Measurements from ENCODE around the gene PPTC7. TPM values are rescaled to one million over a fixed set of nuclear protein-coding genes. Genes with fewer than 3 reads are reported as not detected.
"Not testable (repeated sequence)": the region's sequence is repeated elsewhere in the genome, so short reads cannot be mapped to it uniquely, and the experiment has no call there.

Gene PPTC7
- total and polyA plus RNA-seq, 2 of the 4 experiments (the other 2 are of a cell fraction): 4.1 to 6.8 TPM

- H2AFZ ChIP-seq (replicated peaks; ENCODE audit: low read length, poor library complexity); H3K56ac ChIP-seq (ENCODE audit: extremely low read depth, insufficient read depth, low read length); H2BK20ac ChIP-seq (ENCODE audit: low read depth, low read length); H3K14ac ChIP-seq (replicated peaks; ENCODE audit: low read depth, low read length); in situ Hi-C loops (cut with MboI; ENCODE audit: low sequenced_read_pairs); H4K5ac ChIP-seq (ENCODE audit: low read depth, low read length); H2AK5ac ChIP-seq (ENCODE audit: low read depth, low read length); BruUV-seq (replicated peaks); H4K8ac ChIP-seq (ENCODE audit: low read depth in 2 of 2, low read length in 2 of 2); H3K27me3 ChIP-seq (ENCODE audit: control insufficient read depth, insufficient read depth, low read length); DNase-seq; H2BK5ac ChIP-seq (ENCODE audit: low read depth, low read length, poor library complexity, severe bottlenecking); H3K36me3 ChIP-seq (ENCODE audit: control insufficient read depth, insufficient read depth, low read length); H3K4me2 ChIP-seq (ENCODE audit: low read depth, low read length); H3K4me1 ChIP-seq (ENCODE audit: control insufficient read depth, insufficient read depth, low read length); H4K91ac ChIP-seq (ENCODE audit: insufficient read depth, low read depth, low read length); H2BK120ac ChIP-seq (ENCODE audit: low read depth, low read length); dilution Hi-C loops (cut with HindIII; ENCODE audit: low sequenced_read_pairs, unreplicated experiment); H3K9ac ChIP-seq (ENCODE audit: low read depth, low read length); H3K4me3 ChIP-seq (ENCODE audit: insufficient read depth, low read depth, low read length); intact Hi-C loops (cut with micrococcal nuclease); H3K27ac ChIP-seq (ENCODE audit: insufficient read depth, low read length); H3K9me3 ChIP-seq (ENCODE audit: control insufficient read depth, insufficient read depth, low read length); ATAC-seq (ENCODE audit: low read depth); H3K23ac ChIP-seq (ENCODE audit: low read depth, low read length); H3K4ac ChIP-seq (ENCODE audit: low read depth, low read length); H3K79me1 ChIP-seq (ENCODE audit: low read depth in 1 of 2, low read length in 2 of 2); H2BK15ac ChIP-seq (ENCODE audit: low read depth, low read length); H3K18ac ChIP-seq (ENCODE audit: low read depth, low read length); POLR2A ChIA-PET (ENCODE audit: unreplicated experiment); H3K9me1 ChIP-seq (ENCODE audit: insufficient read depth, low read length); H4K20me1 ChIP-seq (ENCODE audit: insufficient read depth, low read length); H2AK9ac ChIP-seq (replicated peaks; ENCODE audit: low read depth, low read length, poor library complexity): not testable (repeated sequence)
- CTCF ChIA-PET: interaction anchor here (0.6 kb wide), 1 partner anchor 12 kb away, joined by 3 read pairs; no protein-coding TSS in a partner anchor
- 80% methylated on average over 1 of the region's 11 CpGs; no CpG with 5 or more reads in 1 of the 2 experiments for WGBS, 2 experiments (ENCODE audit: extremely low coverage in 2 of 2, insufficient read length in 1 of 2)
- TF ChIP-seq CEBPB (IDR thresholded peaks at IDR 0.05; ENCODE audit: low read depth, low read length): peak; percentile 27; the same call in 1 of the 2 replicates
These were observed 62.0 kb downstream of the PPTC7 start for GRCh38 chr12:110520876-110521712.

DNA sequence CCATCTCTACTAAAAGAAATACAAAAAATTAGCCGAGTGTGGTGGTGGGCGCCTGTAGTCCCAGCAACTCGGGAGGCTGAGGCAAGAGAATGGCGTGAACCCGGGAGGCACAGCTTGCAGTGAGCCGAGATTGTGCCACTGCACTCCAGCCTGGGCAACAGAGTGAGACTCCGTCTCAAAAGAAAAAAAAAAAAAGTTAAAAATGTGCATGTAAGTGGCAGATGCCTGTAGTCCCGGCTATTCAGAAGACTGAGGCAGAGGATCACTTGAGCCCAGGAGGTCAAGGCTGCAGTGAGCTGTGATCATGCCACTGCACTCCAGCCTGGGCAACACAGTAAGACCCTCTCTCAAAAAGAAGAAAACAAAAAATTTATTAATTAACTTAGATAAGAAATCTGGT is 65.1 kb downstream of the PPTC7 start:
- H4K91ac ChIP-seq (ENCODE audit: insufficient read depth, low read depth, low read length); H2BK20ac ChIP-seq (ENCODE audit: low read depth, low read length); ATAC-seq (ENCODE audit: low read depth); intact Hi-C loops (cut with micrococcal nuclease); CTCF ChIA-PET; POLR2A ChIA-PET (ENCODE audit: unreplicated experiment); H3K18ac ChIP-seq (ENCODE audit: low read depth, low read length); H3K36me3 ChIP-seq (ENCODE audit: control insufficient read depth, insufficient read depth, low read length); H4K5ac ChIP-seq (ENCODE audit: low read depth, low read length); H3K14ac ChIP-seq (replicated peaks; ENCODE audit: low read depth, low read length); H3K4me1 ChIP-seq (ENCODE audit: control insufficient read depth, insufficient read depth, low read length); H3K9me1 ChIP-seq (ENCODE audit: insufficient read depth, low read length); H3K27ac ChIP-seq (ENCODE audit: insufficient read depth, low read length); H3K56ac ChIP-seq (ENCODE audit: extremely low read depth, insufficient read depth, low read length); H3K79me1 ChIP-seq (ENCODE audit: low read depth in 1 of 2, low read length in 2 of 2); H2AK5ac ChIP-seq (ENCODE audit: low read depth, low read length); H2BK5ac ChIP-seq (ENCODE audit: low read depth, low read length, poor library complexity, severe bottlenecking); H3K27me3 ChIP-seq (ENCODE audit: control insufficient read depth, insufficient read depth, low read length); BruUV-seq (replicated peaks); H2BK15ac ChIP-seq (ENCODE audit: low read depth, low read length); H3K23ac ChIP-seq (ENCODE audit: low read depth, low read length); dilution Hi-C loops (cut with HindIII; ENCODE audit: low sequenced_read_pairs, unreplicated experiment); H3K9me3 ChIP-seq (ENCODE audit: control insufficient read depth, insufficient read depth, low read length); H2AK9ac ChIP-seq (replicated peaks; ENCODE audit: low read depth, low read length, poor library complexity); H2BK120ac ChIP-seq (ENCODE audit: low read depth, low read length); in situ Hi-C loops (cut with MboI; ENCODE audit: low sequenced_read_pairs); H4K20me1 ChIP-seq (ENCODE audit: insufficient read depth, low read length); H3K4me3 ChIP-seq (ENCODE audit: insufficient read depth, low read depth, low read length); H3K4ac ChIP-seq (ENCODE audit: low read depth, low read length); DNase-seq; H3K4me2 ChIP-seq (ENCODE audit: low read depth, low read length); H3K9ac ChIP-seq (ENCODE audit: low read depth, low read length); H4K8ac ChIP-seq (ENCODE audit: low read depth in 2 of 2, low read length in 2 of 2); H2AFZ ChIP-seq (replicated peaks; ENCODE audit: low read length, poor library complexity): not testable (repeated sequence)
- 91% methylated on average over 5 of the region's 8 CpGs; no CpG with 5 or more reads in 1 of the 2 experiments for WGBS, 2 experiments (ENCODE audit: extremely low coverage in 2 of 2, insufficient read length in 1 of 2)
